WTC11 (cell line): ENCODE results near the gene ENTREP1. TPM values are rescaled to one million over a fixed set of nuclear protein-coding genes. Genes with fewer than 3 reads are reported as not detected.

Source experiments
- ATAC-seq: fragments of 200-7000 bp; cut with Tn5 transposase; 2 replicates; pipeline ENCODE4 v1.10.0; 2021; ENCODE audit warnings: mild to moderate bottlenecking, moderate library complexity
- CTCF ChIA-PET: fragments of 300-600 bp; sonication (Branson Sonifier 250); formaldehyde crosslinking; loops from one replicate; lab custom pipeline; 2021; ENCODE audit warnings: antibody characterized with exemption; lab: Charles Lee
- POLR2A ChIA-PET: fragments of 350-600 bp; sonication (Branson Sonifier 250); formaldehyde crosslinking; loops from one replicate; lab custom pipeline; 2021; ENCODE audit warnings: antibody characterized with exemption; lab: Charles Lee
- DNase-seq: peaks from one replicate; pipeline ENCODE4 v3.0.0; 2021; ENCODE audit warnings: low spot score
- H3K27ac Mint-ChIP-seq: 2 replicates; pipeline ENCODE4 v1.8.0; 2021; ENCODE audit warnings: mixed read lengths
- H3K27me3 Mint-ChIP-seq: 2 replicates; pipeline ENCODE4 v1.8.0; 2021; ENCODE audit warnings: low read depth, mild to moderate bottlenecking, moderate library complexity, mixed read lengths
- H3K36me3 Mint-ChIP-seq: 2 replicates; pipeline ENCODE4 v1.8.0; 2021; ENCODE audit warnings: mixed read lengths
- H3K4me1 Mint-ChIP-seq: 2 replicates; pipeline ENCODE4 v1.8.0; 2022; ENCODE audit warnings: mixed read lengths
- H3K4me3 Mint-ChIP-seq: 2 replicates; pipeline ENCODE4 v1.8.0; 2021; ENCODE audit warnings: mild to moderate bottlenecking, moderate library complexity, mixed read lengths
- H3K9me3 Mint-ChIP-seq: 2 replicates; pipeline ENCODE4 v1.8.0; 2021; ENCODE audit warnings: mixed read lengths
- CREB1 ChIP-seq: sonication (generic); formaldehyde crosslinking; IDR thresholded peaks from 2 replicates; pipeline ENCODE4 v1.8.0; 2023; ENCODE audit warnings: mild to moderate bottlenecking, missing genetic modification reagents
- GTF2I ChIP-seq: fragments of 250-450 bp; sonication (Bioruptor Pico); conservative IDR thresholded peaks from 2 replicates; pipeline ENCODE4 v1.4.0; 2021; ENCODE audit warnings: mild to moderate bottlenecking
- MYBL2 ChIP-seq: sonication (generic); formaldehyde crosslinking; IDR thresholded peaks from 2 replicates; pipeline ENCODE4 v1.8.1; 2023; ENCODE audit warnings: mild to moderate bottlenecking, moderate library complexity, missing genetic modification reagents
- NFATC4 ChIP-seq: fragments of 250-450 bp; sonication (Bioruptor Pico); IDR thresholded peaks from 2 replicates; pipeline ENCODE4 v1.9.0; 2021; ENCODE audit warnings: mild to moderate bottlenecking
- NR2C2 ChIP-seq: sonication (generic); formaldehyde crosslinking; IDR thresholded peaks from 2 replicates; pipeline ENCODE4 v1.8.0; 2022; ENCODE audit warnings: mild to moderate bottlenecking, missing genetic modification reagents
- OVOL2 ChIP-seq: fragments of 250-450 bp; sonication (Bioruptor Pico); IDR thresholded peaks from 2 replicates; pipeline ENCODE4 v1.9.0; 2021; ENCODE audit warnings: mild to moderate bottlenecking, borderline replicate concordance
- TEAD1 ChIP-seq: sonication (generic); formaldehyde crosslinking; IDR thresholded peaks from 2 replicates; pipeline ENCODE4 v1.8.0; 2022; ENCODE audit warnings: mild to moderate bottlenecking, missing genetic modification reagents
- TP53 ChIP-seq: sonication (generic); formaldehyde crosslinking; IDR thresholded peaks from 2 replicates; pipeline ENCODE4 v1.8.1; 2023; ENCODE audit warnings: mild to moderate bottlenecking, missing genetic modification reagents
- ZNF121 ChIP-seq: sonication (generic); formaldehyde crosslinking; IDR thresholded peaks from 2 replicates; pipeline ENCODE4 v1.8.0; 2023; ENCODE audit warnings: missing genetic modification reagents
- ZNF263 ChIP-seq: sonication (generic); formaldehyde crosslinking; IDR thresholded peaks from 2 replicates; pipeline ENCODE4 v1.8.1; 2022; ENCODE audit warnings: low read depth, mild to moderate bottlenecking, moderate library complexity, missing genetic modification reagents
- ZNF317 ChIP-seq: sonication (generic); formaldehyde crosslinking; IDR thresholded peaks from 2 replicates; pipeline ENCODE4 v1.8.1; 2023; ENCODE audit warnings: low read depth, mild to moderate bottlenecking, moderate library complexity, missing genetic modification reagents, borderline replicate concordance
- ZNF396 ChIP-seq: fragments of 250-450 bp; sonication (Bioruptor Pico); IDR thresholded peaks from 2 replicates; pipeline ENCODE4 v1.8.0; 2021; ENCODE audit warnings: mild to moderate bottlenecking, moderate library complexity, borderline replicate concordance
- ZNF423 ChIP-seq: fragments of 250-450 bp; sonication (Bioruptor Pico); IDR thresholded peaks from 2 replicates; pipeline ENCODE4 v2.1.2; 2022; ENCODE audit warnings: mild to moderate bottlenecking, moderate library complexity
- total RNA-seq: library from RNA; stranded (reverse); gene quantifications from 3 replicates; pipeline ENCODE4 v1.2.3, GENCODE V29; 2021
- TF ChIP-seq, protein P1 (sequence below): sonication (generic); formaldehyde crosslinking; conservative IDR thresholded peaks from 2 replicates; pipeline ENCODE4 v1.8.1; 2023; ENCODE audit warnings: mild to moderate bottlenecking, low read depth, missing genetic modification reagents, moderate library complexity
- TF ChIP-seq, protein P2 (sequence below): fragments of 250-450 bp; sonication (Bioruptor Pico); IDR thresholded peaks from 2 replicates; pipeline ENCODE4 v1.9.0; 2021; ENCODE audit warnings: moderate library complexity, mild to moderate bottlenecking, inconsistent platforms, borderline replicate concordance
- TF ChIP-seq, protein P3 (sequence below): sonication (generic); formaldehyde crosslinking; IDR thresholded peaks from 2 replicates; pipeline ENCODE4 v1.8.0; 2022; ENCODE audit warnings: mild to moderate bottlenecking, missing genetic modification reagents
- TF ChIP-seq, protein P4 (sequence below): sonication (generic); formaldehyde crosslinking; IDR thresholded peaks from 2 replicates; pipeline ENCODE4 v1.8.1; 2022; ENCODE audit warnings: mild to moderate bottlenecking, missing genetic modification reagents, moderate library complexity, borderline replicate concordance
- TF ChIP-seq, protein P5 (sequence below): fragments of 250-450 bp; sonication (Bioruptor Pico); IDR thresholded peaks from 2 replicates; pipeline ENCODE4 v2.1.2; 2022; ENCODE audit warnings: mild to moderate bottlenecking, moderate library complexity
- TF ChIP-seq, protein P6 (sequence below): sonication (generic); formaldehyde crosslinking; IDR thresholded peaks from 2 replicates; pipeline ENCODE4 v1.8.1; 2023; ENCODE audit warnings: mild to moderate bottlenecking, moderate library complexity, missing genetic modification reagents
- TF ChIP-seq, protein P7 (sequence below): fragments of 250-450 bp; sonication (Bioruptor Pico); IDR thresholded peaks from 2 replicates; pipeline ENCODE4 v1.8.0; 2021; ENCODE audit warnings: mild to moderate bottlenecking

Gene ENTREP1
- total RNA-seq, 1 experiment from 2014 or later = 22.4 TPM

DNA sequence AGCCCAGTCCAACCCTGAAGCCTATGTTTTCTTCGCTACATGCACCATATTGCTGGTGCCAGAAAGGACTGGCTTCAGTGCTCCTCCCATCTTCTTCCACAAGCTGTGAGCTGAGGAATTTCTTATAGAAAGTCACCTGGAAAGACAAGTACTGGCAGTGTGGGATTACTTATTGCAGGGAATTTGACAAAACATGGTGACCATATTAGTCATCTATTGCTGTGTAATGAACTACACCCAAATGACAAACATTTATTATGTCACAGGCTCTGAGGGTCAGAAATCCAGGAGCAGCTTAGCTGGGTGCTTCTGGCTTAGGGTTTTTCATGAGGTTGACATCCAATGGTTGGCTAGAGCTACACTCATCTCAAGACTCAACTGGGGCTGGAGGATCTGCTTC lies 75.5 kb downstream of the ENTREP1 start:
- ChIA-PET POLR2A (no interaction called here), CTCF (no interaction called here)
- no peak for DNase-seq
- Mint-ChIP-seq H3K4me1 (peaks cover 12% of the 10 kb centered on the region), H3K4me3 (no peak overlapping the region), H3K9me3 (peaks cover 11% of the 10 kb centered on the region), H3K36me3 (peaks cover 12% of the 10 kb centered on the region), H3K27ac (no peak overlapping the region)
- TF ChIP-seq, protein P1, sequence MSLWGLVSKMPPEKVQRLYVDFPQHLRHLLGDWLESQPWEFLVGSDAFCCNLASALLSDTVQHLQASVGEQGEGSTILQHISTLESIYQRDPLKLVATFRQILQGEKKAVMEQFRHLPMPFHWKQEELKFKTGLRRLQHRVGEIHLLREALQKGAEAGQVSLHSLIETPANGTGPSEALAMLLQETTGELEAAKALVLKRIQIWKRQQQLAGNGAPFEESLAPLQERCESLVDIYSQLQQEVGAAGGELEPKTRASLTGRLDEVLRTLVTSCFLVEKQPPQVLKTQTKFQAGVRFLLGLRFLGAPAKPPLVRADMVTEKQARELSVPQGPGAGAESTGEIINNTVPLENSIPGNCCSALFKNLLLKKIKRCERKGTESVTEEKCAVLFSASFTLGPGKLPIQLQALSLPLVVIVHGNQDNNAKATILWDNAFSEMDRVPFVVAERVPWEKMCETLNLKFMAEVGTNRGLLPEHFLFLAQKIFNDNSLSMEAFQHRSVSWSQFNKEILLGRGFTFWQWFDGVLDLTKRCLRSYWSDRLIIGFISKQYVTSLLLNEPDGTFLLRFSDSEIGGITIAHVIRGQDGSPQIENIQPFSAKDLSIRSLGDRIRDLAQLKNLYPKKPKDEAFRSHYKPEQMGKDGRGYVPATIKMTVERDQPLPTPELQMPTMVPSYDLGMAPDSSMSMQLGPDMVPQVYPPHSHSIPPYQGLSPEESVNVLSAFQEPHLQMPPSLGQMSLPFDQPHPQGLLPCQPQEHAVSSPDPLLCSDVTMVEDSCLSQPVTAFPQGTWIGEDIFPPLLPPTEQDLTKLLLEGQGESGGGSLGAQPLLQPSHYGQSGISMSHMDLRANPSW (CRISPR knock-in tag) = no peak
- TF ChIP-seq OVOL2 (CRISPR knock-in tag) = no peak
- TF ChIP-seq GTF2I (CRISPR knock-in tag) = no peak
- TF ChIP-seq TEAD1 (CRISPR knock-in tag) = no peak
- no peak for TF ChIP-seq TP53 (CRISPR knock-in tag)
- TF ChIP-seq, protein P2, sequence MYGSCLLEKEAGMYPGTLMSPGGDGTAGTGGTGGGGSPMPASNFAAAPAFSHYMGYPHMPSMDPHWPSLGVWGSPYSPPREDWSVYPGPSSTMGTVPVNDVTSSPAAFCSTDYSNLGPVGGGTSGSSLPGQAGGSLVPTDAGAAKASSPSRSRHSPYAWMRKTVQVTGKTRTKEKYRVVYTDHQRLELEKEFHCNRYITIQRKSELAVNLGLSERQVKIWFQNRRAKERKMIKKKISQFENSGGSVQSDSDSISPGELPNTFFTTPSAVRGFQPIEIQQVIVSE (CRISPR knock-in tag) = no peak
- no peak for TF ChIP-seq ZNF396
- no peak for TF ChIP-seq MYBL2
- TF ChIP-seq CREB1 (CRISPR knock-in tag) = no peak
- TF ChIP-seq NR2C2 (CRISPR knock-in tag) = no peak
- TF ChIP-seq ZNF121 = no peak
- TF ChIP-seq, protein P3, sequence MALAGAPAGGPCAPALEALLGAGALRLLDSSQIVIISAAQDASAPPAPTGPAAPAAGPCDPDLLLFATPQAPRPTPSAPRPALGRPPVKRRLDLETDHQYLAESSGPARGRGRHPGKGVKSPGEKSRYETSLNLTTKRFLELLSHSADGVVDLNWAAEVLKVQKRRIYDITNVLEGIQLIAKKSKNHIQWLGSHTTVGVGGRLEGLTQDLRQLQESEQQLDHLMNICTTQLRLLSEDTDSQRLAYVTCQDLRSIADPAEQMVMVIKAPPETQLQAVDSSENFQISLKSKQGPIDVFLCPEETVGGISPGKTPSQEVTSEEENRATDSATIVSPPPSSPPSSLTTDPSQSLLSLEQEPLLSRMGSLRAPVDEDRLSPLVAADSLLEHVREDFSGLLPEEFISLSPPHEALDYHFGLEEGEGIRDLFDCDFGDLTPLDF = no peak
- no peak for TF ChIP-seq ZNF263 (CRISPR knock-in tag)
- TF ChIP-seq ZNF317 (CRISPR knock-in tag) = no peak
- TF ChIP-seq, protein P4, sequence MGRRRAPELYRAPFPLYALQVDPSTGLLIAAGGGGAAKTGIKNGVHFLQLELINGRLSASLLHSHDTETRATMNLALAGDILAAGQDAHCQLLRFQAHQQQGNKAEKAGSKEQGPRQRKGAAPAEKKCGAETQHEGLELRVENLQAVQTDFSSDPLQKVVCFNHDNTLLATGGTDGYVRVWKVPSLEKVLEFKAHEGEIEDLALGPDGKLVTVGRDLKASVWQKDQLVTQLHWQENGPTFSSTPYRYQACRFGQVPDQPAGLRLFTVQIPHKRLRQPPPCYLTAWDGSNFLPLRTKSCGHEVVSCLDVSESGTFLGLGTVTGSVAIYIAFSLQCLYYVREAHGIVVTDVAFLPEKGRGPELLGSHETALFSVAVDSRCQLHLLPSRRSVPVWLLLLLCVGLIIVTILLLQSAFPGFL (CRISPR knock-in tag) = no peak
- TF ChIP-seq ZNF423 = no peak
- TF ChIP-seq, protein P5, sequence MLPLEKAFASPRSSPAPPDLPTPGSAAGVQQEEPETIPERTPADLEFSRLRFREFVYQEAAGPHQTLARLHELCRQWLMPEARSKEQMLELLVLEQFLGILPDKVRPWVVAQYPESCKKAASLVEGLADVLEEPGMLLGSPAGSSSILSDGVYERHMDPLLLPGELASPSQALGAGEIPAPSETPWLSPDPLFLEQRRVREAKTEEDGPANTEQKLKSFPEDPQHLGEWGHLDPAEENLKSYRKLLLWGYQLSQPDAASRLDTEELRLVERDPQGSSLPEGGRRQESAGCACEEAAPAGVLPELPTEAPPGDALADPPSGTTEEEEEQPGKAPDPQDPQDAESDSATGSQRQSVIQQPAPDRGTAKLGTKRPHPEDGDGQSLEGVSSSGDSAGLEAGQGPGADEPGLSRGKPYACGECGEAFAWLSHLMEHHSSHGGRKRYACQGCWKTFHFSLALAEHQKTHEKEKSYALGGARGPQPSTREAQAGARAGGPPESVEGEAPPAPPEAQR (CRISPR knock-in tag) = no peak
- no peak for TF ChIP-seq NFATC4 (CRISPR knock-in tag)
- TF ChIP-seq, protein P6, sequence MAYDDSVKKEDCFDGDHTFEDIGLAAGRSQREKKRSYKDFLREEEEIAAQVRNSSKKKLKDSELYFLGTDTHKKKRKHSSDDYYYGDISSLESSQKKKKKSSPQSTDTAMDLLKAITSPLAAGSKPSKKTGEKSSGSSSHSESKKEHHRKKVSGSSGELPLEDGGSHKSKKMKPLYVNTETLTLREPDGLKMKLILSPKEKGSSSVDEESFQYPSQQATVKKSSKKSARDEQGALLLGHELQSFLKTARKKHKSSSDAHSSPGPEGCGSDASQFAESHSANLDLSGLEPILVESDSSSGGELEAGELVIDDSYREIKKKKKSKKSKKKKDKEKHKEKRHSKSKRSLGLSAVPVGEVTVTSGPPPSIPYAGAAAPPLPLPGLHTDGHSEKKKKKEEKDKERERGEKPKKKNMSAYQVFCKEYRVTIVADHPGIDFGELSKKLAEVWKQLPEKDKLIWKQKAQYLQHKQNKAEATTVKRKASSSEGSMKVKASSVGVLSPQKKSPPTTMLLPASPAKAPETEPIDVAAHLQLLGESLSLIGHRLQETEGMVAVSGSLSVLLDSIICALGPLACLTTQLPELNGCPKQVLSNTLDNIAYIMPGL = no peak
- TF ChIP-seq, protein P7, sequence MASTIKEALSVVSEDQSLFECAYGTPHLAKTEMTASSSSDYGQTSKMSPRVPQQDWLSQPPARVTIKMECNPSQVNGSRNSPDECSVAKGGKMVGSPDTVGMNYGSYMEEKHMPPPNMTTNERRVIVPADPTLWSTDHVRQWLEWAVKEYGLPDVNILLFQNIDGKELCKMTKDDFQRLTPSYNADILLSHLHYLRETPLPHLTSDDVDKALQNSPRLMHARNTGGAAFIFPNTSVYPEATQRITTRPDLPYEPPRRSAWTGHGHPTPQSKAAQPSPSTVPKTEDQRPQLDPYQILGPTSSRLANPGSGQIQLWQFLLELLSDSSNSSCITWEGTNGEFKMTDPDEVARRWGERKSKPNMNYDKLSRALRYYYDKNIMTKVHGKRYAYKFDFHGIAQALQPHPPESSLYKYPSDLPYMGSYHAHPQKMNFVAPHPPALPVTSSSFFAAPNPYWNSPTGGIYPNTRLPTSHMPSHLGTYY = no peak
- TF ChIP-seq, all 79 proteins: peak for 0
- no peak for ATAC-seq
- H3K27me3 Mint-ChIP-seq = no peaks in the 10 kb centered on the region; the same call in 1 of the 2 replicates
